H1 (cell line): ENCODE measurements around the gene CCNY.

ENCODE experiments used
- CBX5 ChIP-seq: fragments of 300-800, 300-1000 bp; sonication (generic); IDR thresholded peaks from 2 replicates; pipeline ENCODE4 v1.7.1; 2016; ENCODE audit warnings: antibody characterized with exemption, low read length, low read depth
- CHD1 ChIP-seq: IDR thresholded peaks from 2 replicates; pipeline ENCODE4 v1.6.1; 2012; ENCODE audit warnings: low read depth, low read length, improper control_type of control experiment
- CTCF ChIP-seq, 3 experiments: IDR thresholded peaks; 1 replicate in 2 of 3; 2 replicates in 1 of 3; pipeline versions ENCODE4 v1.5.1 to v1.6.1; 2011; ENCODE audit warnings: low read length in 3 of 3, mild to moderate bottlenecking in 3 of 3, inconsistent platforms in 2 of 3, low read depth in 1 of 3, moderate library complexity in 1 of 3; ENCODE audit not compliant: insufficient read depth in 1 of 3; ENCODE audit errors: control extremely low read depth in 1 of 3
- EZH2 ChIP-seq: fragments of 200-600 bp; sonication (generic); IDR thresholded peaks from 2 replicates; pipeline ENCODE4 v1.7.1; 2012; ENCODE audit warnings: low read depth, mild to moderate bottlenecking, moderate library complexity, low read length, inconsistent platforms; ENCODE audit not compliant: severe bottlenecking
- GABPA ChIP-seq: IDR thresholded peaks from 2 replicates; pipeline ENCODE4 v1.6.1; 2011; ENCODE audit warnings: mild to moderate bottlenecking, low read length, moderate library complexity, borderline replicate concordance; ENCODE audit not compliant: insufficient read depth
- POLR2A ChIP-seq, 2 experiments: IDR thresholded peaks; 1 replicate in 1 of 2; 2 replicates in 1 of 2; pipeline ENCODE4 v1.6.1; 2011; ENCODE audit warnings: low read depth in 2 of 2, low read length in 2 of 2, mild to moderate bottlenecking in 2 of 2; ENCODE audit errors: control extremely low read depth in 1 of 2
- POU5F1 ChIP-seq: IDR thresholded peaks from 2 replicates; pipeline ENCODE4 v1.6.1; 2011; ENCODE audit warnings: low read depth, mild to moderate bottlenecking, low read length, moderate library complexity
- RAD21 ChIP-seq, 2 experiments: IDR thresholded peaks in 1 of 2; conservative IDR thresholded peaks in 1 of 2; 2 replicates each; pipeline ENCODE4 v1.6.1; 2011; ENCODE audit warnings: low read depth in 2 of 2, low read length in 2 of 2, improper control_type of control experiment in 1 of 2, inconsistent platforms in 1 of 2, mild to moderate bottlenecking in 1 of 2, moderate library complexity in 1 of 2
- SP1 ChIP-seq: IDR thresholded peaks from 2 replicates; pipeline ENCODE4 v1.6.1; 2011; ENCODE audit warnings: low read depth, low read length
- TAF1 ChIP-seq: IDR thresholded peaks from 2 replicates; pipeline ENCODE4 v1.6.1; 2011; ENCODE audit warnings: mild to moderate bottlenecking, low read depth, low read length
- ZNF274 ChIP-seq: IDR thresholded peaks from 2 replicates; pipeline ENCODE4 v1.7.0; 2012; ENCODE audit warnings: low read length, borderline replicate concordance; ENCODE audit errors: extremely low read depth

- no peak for TF ChIP-seq TAF1
- TF ChIP-seq CTCF (IDR thresholded peaks at IDR 0.05; ENCODE audit: control extremely low read depth in 1 of 3, insufficient read depth in 1 of 3, low read depth in 1 of 3, low read length in 3 of 3), result no peak
- TF ChIP-seq POLR2A (IDR thresholded peaks at IDR 0.05; ENCODE audit: control extremely low read depth in 1 of 2, low read depth in 2 of 2, low read length in 2 of 2), result no peak
- no peak for TF ChIP-seq POU5F1
- no peak for TF ChIP-seq ZNF274
- TF ChIP-seq EZH2, result no peak
- TF ChIP-seq GABPA, result no peak
- no peak for TF ChIP-seq CBX5
- no peak for TF ChIP-seq RAD21 (IDR thresholded peaks at IDR 0.05 in 1 of 2, conservative IDR thresholded peaks at IDR 0.05 in 1 of 2; ENCODE audit: low read depth in 2 of 2, low read length in 2 of 2)
- TF ChIP-seq CHD1, result no peak
- no peak for TF ChIP-seq SP1
These were observed 219.9 kb downstream of the CCNY start for GRCh38 chr10:35555962-35556930.
